HepG2 (cell line): ENCODE data around the gene SHBG. TPM values are rescaled to one million over a fixed set of nuclear protein-coding genes. Genes with fewer than 3 reads are reported as not detected.
A peak's percentile ranks its signal among the peaks of the same experiment; 100 is the strongest.

ENCODE experiments used
- FOXK1 ChIP-seq: sonication (generic); formaldehyde crosslinking; IDR thresholded peaks from 2 replicates; pipeline ENCODE4 v1.4.0; 2020; ENCODE audit warnings: low read depth, missing genetic modification reagents, borderline replicate concordance
- FOXO4 ChIP-seq: sonication (generic); formaldehyde crosslinking; conservative IDR thresholded peaks from 2 replicates; pipeline ENCODE4 v1.8.1; 2023; ENCODE audit warnings: missing genetic modification reagents
- HCFC1 ChIP-seq: fragments of 150-350 bp; IDR thresholded peaks from 2 replicates; pipeline ENCODE4 v1.6.1; 2014; ENCODE audit warnings: low read depth, low read length
- MEIS2 ChIP-seq: sonication (generic); formaldehyde crosslinking; IDR thresholded peaks from 2 replicates; pipeline ENCODE4 v1.9.0; 2021; ENCODE audit warnings: mild to moderate bottlenecking, missing genetic modification reagents
- NKX3-1 ChIP-seq: sonication (generic); formaldehyde crosslinking; IDR thresholded peaks from 2 replicates; pipeline ENCODE4 v1.5.0; 2020; ENCODE audit warnings: missing genetic modification reagents
- PAXIP1 ChIP-seq: sonication (generic); formaldehyde crosslinking; conservative IDR thresholded peaks from 2 replicates; pipeline ENCODE4 v1.4.0; 2020; ENCODE audit warnings: mild to moderate bottlenecking, missing genetic modification reagents, moderate library complexity
- SMAD9 ChIP-seq: sonication (generic); formaldehyde crosslinking; IDR thresholded peaks from 2 replicates; pipeline ENCODE4 v1.5.1; 2020; ENCODE audit warnings: mild to moderate bottlenecking, missing genetic modification reagents
- USF2 ChIP-seq, 2 experiments: sonication (generic) in 1 of 2; formaldehyde crosslinking in 1 of 2; IDR thresholded peaks; 2 replicates each; pipeline versions ENCODE4 v1.5.1 to v1.6.1; 2011 to 2020; ENCODE audit warnings: borderline replicate concordance in 1 of 2, low read depth in 1 of 2, low read length in 1 of 2, mild to moderate bottlenecking in 1 of 2, missing genetic modification reagents in 1 of 2, moderate library complexity in 1 of 2
- ZBTB26 ChIP-seq: IDR thresholded peaks from 2 replicates; pipeline ENCODE4 v1.6.1; 2016; ENCODE audit warnings: missing compliant biosample characterization, missing genetic modification reagents, borderline replicate concordance
- ZFP36L2 ChIP-seq: sonication (generic); formaldehyde crosslinking; IDR thresholded peaks from 2 replicates; pipeline ENCODE4 v1.4.0; 2020; ENCODE audit warnings: missing genetic modification reagents
- ZMAT5 ChIP-seq: sonication (generic); formaldehyde crosslinking; IDR thresholded peaks from 2 replicates; pipeline ENCODE4 v1.5.0; 2020; ENCODE audit warnings: mild to moderate bottlenecking, low read depth, missing genetic modification reagents, borderline replicate concordance
- ZNF205 ChIP-seq: IDR thresholded peaks from 2 replicates; pipeline ENCODE4 v1.6.1; 2018; ENCODE audit warnings: missing biosample characterization, missing genetic modification reagents
- ZNF614 ChIP-seq: IDR thresholded peaks from 2 replicates; pipeline ENCODE4 v1.6.1; 2018; ENCODE audit warnings: missing biosample characterization, missing genetic modification reagents, inconsistent platforms, borderline replicate concordance
- ZSCAN25 ChIP-seq: sonication (generic); formaldehyde crosslinking; IDR thresholded peaks from 2 replicates; pipeline ENCODE4 v1.8.0; 2022; ENCODE audit warnings: mild to moderate bottlenecking, missing genetic modification reagents
- polyA plus RNA-seq, 8 experiments: library from polyadenylated mRNA; depleted of rRNA in 3 of 8; stranded (reverse) in 7 of 8; unstranded in 1 of 8; fragments of >200 nt; fragmentation: Illumina TruSeq in 4 of 8; extraction: Trizol in 4 of 8; gene quantifications; 2 replicates each; pipeline versions ENCODE4 v1.2.1 to v1.2.3, GENCODE V29; 2011 to 2016; ENCODE audit warnings: low read depth in 4 of 8, missing spikeins in 1 of 8, mixed read lengths in 1 of 8; ENCODE audit not compliant: insufficient read depth in 1 of 8
- total RNA-seq, 5 experiments: library from RNA; depleted of rRNA; stranded (reverse); fragments of >200 nt; fragmentation: Illumina TruSeq; extraction: Trizol; gene quantifications; 2 replicates each; pipeline ENCODE4 v1.2.3, GENCODE V29; 2016; ENCODE audit warnings: low read depth in 1 of 5
- TF ChIP-seq, protein P1 (sequence below): IDR thresholded peaks from 2 replicates; pipeline ENCODE4 v1.6.1; 2016; ENCODE audit warnings: low read depth, control low read depth

Gene SHBG
- total and polyA plus RNA-seq, 2 of the 13 experiments (the other 11 are each of a cell fraction or from before 2014, with no cell fraction given) = 4.0 to 6.1 TPM

- TF ChIP-seq MEIS2 (CRISPR knock-in tag) (no peak), ZNF614 (CRISPR knock-in tag) (no peak), ZMAT5 (CRISPR knock-in tag) (no peak), FOXO4 (CRISPR knock-in tag) (no peak), PAXIP1 (CRISPR knock-in tag) (peak; percentile 82), FOXK1 (no peak), USF2 (IDR thresholded peaks at IDR 0.05; ENCODE audit: low read depth, low read length) (no peak), USF2 (CRISPR knock-in tag; IDR thresholded peaks at IDR 0.05; ENCODE audit: borderline replicate concordance) (no peak), NKX3-1 (CRISPR knock-in tag) (no peak), ZSCAN25 (CRISPR knock-in tag) (0 out of 2 replicates have a peak, but pooled peaks have one; percentile 24), HCFC1 (no peak), ZNF205 (CRISPR knock-in tag) (no peak), ZBTB26 (no peak), ZFP36L2 (CRISPR knock-in tag) (no peak), SMAD9 (CRISPR knock-in tag) (0 out of 2 replicates have a peak, but pooled peaks have one; percentile 33)
- TF ChIP-seq, protein P1, sequence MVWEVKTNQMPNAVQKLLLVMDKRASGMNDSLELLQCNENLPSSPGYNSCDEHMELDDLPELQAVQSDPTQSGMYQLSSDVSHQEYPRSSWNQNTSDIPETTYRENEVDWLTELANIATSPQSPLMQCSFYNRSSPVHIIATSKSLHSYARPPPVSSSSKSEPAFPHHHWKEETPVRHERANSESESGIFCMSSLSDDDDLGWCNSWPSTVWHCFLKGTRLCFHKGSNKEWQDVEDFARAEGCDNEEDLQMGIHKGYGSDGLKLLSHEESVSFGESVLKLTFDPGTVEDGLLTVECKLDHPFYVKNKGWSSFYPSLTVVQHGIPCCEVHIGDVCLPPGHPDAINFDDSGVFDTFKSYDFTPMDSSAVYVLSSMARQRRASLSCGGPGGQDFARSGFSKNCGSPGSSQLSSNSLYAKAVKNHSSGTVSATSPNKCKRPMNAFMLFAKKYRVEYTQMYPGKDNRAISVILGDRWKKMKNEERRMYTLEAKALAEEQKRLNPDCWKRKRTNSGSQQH = no peak
These were observed at the start of gene SHBG (continued) for GRCh38 chr17:7629939-7630571.
